ENCODE results near the gene GALNT1. TPM values are rescaled to one million over a fixed set of nuclear protein-coding genes. Genes with fewer than 3 reads are reported as not detected.

GALNT1 gene
- total and polyA plus RNA-seq, 4 donors: 57.3 to 96.8 (median 78.8) TPM

- no peak overlapping the region for H3K27ac ChIP-seq (ENCODE audit: low read depth, low read length)
- DNase-seq (ENCODE audit: low read depth in 4 of 6, low spot score in 6 of 6): no peak
- no peak overlapping the region for H3K4me3 ChIP-seq (ENCODE audit: low read depth, low read length)
- H3K36me3 ChIP-seq (ENCODE audit: control insufficient read depth, insufficient read depth, low read length): no peaks in the 10 kb centered on the region
- H3K9me3 ChIP-seq (ENCODE audit: control insufficient read depth, insufficient read depth, low read length): peaks cover 5% of the 10 kb centered on the region
- 100% methylated on average over 1 of the region's 2 CpGs for WGBS (ENCODE audit: insufficient coverage)
- no peaks in the 10 kb centered on the region for H3K27me3 ChIP-seq (ENCODE audit: control insufficient read depth, insufficient read depth, low read length)
- no peaks in the 10 kb centered on the region for H3K4me1 ChIP-seq (ENCODE audit: control insufficient read depth, insufficient read depth, low read length)
Observed at GRCh38 chr18:35714539-35714938, 133.0 kb downstream of the GALNT1 start.

GRCh38 chr18:35715139-35715538, 133.6 kb downstream of the GALNT1 start:
- H3K36me3 ChIP-seq (ENCODE audit: control insufficient read depth, insufficient read depth, low read length): no peaks in the 10 kb centered on the region
- no peak overlapping the region for H3K4me3 ChIP-seq (ENCODE audit: low read depth, low read length)
- H3K9me3 ChIP-seq (ENCODE audit: control insufficient read depth, insufficient read depth, low read length): peaks cover 5% of the 10 kb centered on the region
- no peak for DNase-seq (ENCODE audit: low read depth in 4 of 6, low spot score in 6 of 6)
- no peak overlapping the region for H3K27ac ChIP-seq (ENCODE audit: low read depth, low read length)
- H3K27me3 ChIP-seq (ENCODE audit: control insufficient read depth, insufficient read depth, low read length): no peaks in the 10 kb centered on the region
- no peaks in the 10 kb centered on the region for H3K4me1 ChIP-seq (ENCODE audit: control insufficient read depth, insufficient read depth, low read length)
- WGBS (ENCODE audit: insufficient coverage): no CpG with 5 or more reads among the region's 2 CpGs

GRCh38 chr18:35716169-35716831, 134.8 kb downstream of the GALNT1 start:
- WGBS (ENCODE audit: insufficient coverage): no CpG with 5 or more reads among the region's 4 CpGs
- no peaks in the 10 kb centered on the region for H3K36me3 ChIP-seq (ENCODE audit: control insufficient read depth, insufficient read depth, low read length)
- no peak for DNase-seq (ENCODE audit: low read depth in 4 of 6, low spot score in 6 of 6)
- no peaks in the 10 kb centered on the region for H3K4me1 ChIP-seq (ENCODE audit: control insufficient read depth, insufficient read depth, low read length)
- no peak overlapping the region for H3K4me3 ChIP-seq (ENCODE audit: low read depth, low read length)
- H3K27ac ChIP-seq (ENCODE audit: low read depth, low read length): no peak overlapping the region
- H3K27me3 ChIP-seq (ENCODE audit: control insufficient read depth, insufficient read depth, low read length): no peaks in the 10 kb centered on the region
- peaks cover 5% of the 10 kb centered on the region for H3K9me3 ChIP-seq (ENCODE audit: control insufficient read depth, insufficient read depth, low read length)

- no CpG with 5 or more reads among the region's 5 CpGs for WGBS (ENCODE audit: insufficient coverage)
- H3K36me3 ChIP-seq (ENCODE audit: control insufficient read depth, insufficient read depth, low read length): no peaks in the 10 kb centered on the region
- H3K9me3 ChIP-seq (ENCODE audit: control insufficient read depth, insufficient read depth, low read length): peaks cover 5% of the 10 kb centered on the region
- H3K4me1 ChIP-seq (ENCODE audit: control insufficient read depth, insufficient read depth, low read length): no peaks in the 10 kb centered on the region
- no peak for DNase-seq (ENCODE audit: low read depth in 4 of 6, low spot score in 6 of 6)
- H3K27ac ChIP-seq (ENCODE audit: low read depth, low read length): no peak overlapping the region
- no peaks in the 10 kb centered on the region for H3K27me3 ChIP-seq (ENCODE audit: control insufficient read depth, insufficient read depth, low read length)
- H3K4me3 ChIP-seq (ENCODE audit: low read depth, low read length): no peak overlapping the region
Observed at GRCh38 chr18:35717182-35717581, 135.6 kb downstream of the GALNT1 start.

GRCh38 chr18:35721431-35722081, 140.0 kb downstream of the GALNT1 start:
- 92% methylated on average over 6 of the region's 6 CpGs for WGBS (ENCODE audit: insufficient coverage)
- Histone ChIP-seq H3K27me3 (ENCODE audit: control insufficient read depth, insufficient read depth, low read length) (no peaks in the 10 kb centered on the region), H3K36me3 (ENCODE audit: control insufficient read depth, insufficient read depth, low read length) (no peaks in the 10 kb centered on the region), H3K4me3 (ENCODE audit: low read depth, low read length) (no peak overlapping the region), H3K27ac (ENCODE audit: low read depth, low read length) (no peak overlapping the region), H3K4me1 (ENCODE audit: control insufficient read depth, insufficient read depth, low read length) (no peaks in the 10 kb centered on the region), H3K9me3 (ENCODE audit: control insufficient read depth, insufficient read depth, low read length) (peaks cover 8% of the 10 kb centered on the region)
- no peak for DNase-seq (ENCODE audit: low read depth in 4 of 6, low spot score in 6 of 6)

GRCh38 chr18:35728676-35729075, 147.1 kb downstream of the GALNT1 start:
- Histone ChIP-seq H3K27ac (ENCODE audit: low read depth, low read length) (no peak overlapping the region), H3K9me3 (ENCODE audit: control insufficient read depth, insufficient read depth, low read length) (peaks cover 3% of the 10 kb centered on the region), H3K4me1 (ENCODE audit: control insufficient read depth, insufficient read depth, low read length) (peaks cover 5% of the 10 kb centered on the region), H3K4me3 (ENCODE audit: low read depth, low read length) (no peak overlapping the region), H3K36me3 (ENCODE audit: control insufficient read depth, insufficient read depth, low read length) (no peaks in the 10 kb centered on the region), H3K27me3 (ENCODE audit: control insufficient read depth, insufficient read depth, low read length) (no peaks in the 10 kb centered on the region)
- DNase-seq (ENCODE audit: low read depth in 4 of 6, low spot score in 6 of 6): no peak
- no CpG with 5 or more reads among the region's 3 CpGs for WGBS (ENCODE audit: insufficient coverage)

GRCh38 chr18:35729991-35730668, 148.6 kb downstream of the GALNT1 start:
- no peaks in the 10 kb centered on the region for H3K36me3 ChIP-seq (ENCODE audit: control insufficient read depth, insufficient read depth, low read length)
- H3K27me3 ChIP-seq (ENCODE audit: control insufficient read depth, insufficient read depth, low read length): no peaks in the 10 kb centered on the region
- no peak overlapping the region for H3K4me3 ChIP-seq (ENCODE audit: low read depth, low read length)
- H3K9me3 ChIP-seq (ENCODE audit: control insufficient read depth, insufficient read depth, low read length): peaks cover under 1% of the 10 kb centered on the region
- DNase-seq (ENCODE audit: low read depth in 4 of 6, low spot score in 6 of 6): no peak
- WGBS (ENCODE audit: insufficient coverage): no CpG with 5 or more reads among the region's 3 CpGs
- peaks cover 5% of the 10 kb centered on the region for H3K4me1 ChIP-seq (ENCODE audit: control insufficient read depth, insufficient read depth, low read length)
- peak overlapping the region; percentile 15 for H3K27ac ChIP-seq (ENCODE audit: low read depth, low read length)

GRCh38 chr18:35730691-35731370, 149.3 kb downstream of the GALNT1 start:
- WGBS (ENCODE audit: insufficient coverage): 77% methylated on average over 9 of the region's 12 CpGs
- Histone ChIP-seq H3K9me3 (ENCODE audit: control insufficient read depth, insufficient read depth, low read length) (no peaks in the 10 kb centered on the region), H3K27me3 (ENCODE audit: control insufficient read depth, insufficient read depth, low read length) (no peaks in the 10 kb centered on the region), H3K4me3 (ENCODE audit: low read depth, low read length) (no peak overlapping the region), H3K27ac (ENCODE audit: low read depth, low read length) (peak overlapping the region; percentile 15), H3K36me3 (ENCODE audit: control insufficient read depth, insufficient read depth, low read length) (no peaks in the 10 kb centered on the region), H3K4me1 (ENCODE audit: control insufficient read depth, insufficient read depth, low read length) (peaks cover 5% of the 10 kb centered on the region)
- DNase-seq (ENCODE audit: low read depth in 4 of 6, low spot score in 6 of 6): peak in 3 of 6 donors; percentile 7 to 34 (median 26)

- Histone ChIP-seq H3K4me1 (ENCODE audit: control insufficient read depth, insufficient read depth, low read length) (peaks cover 5% of the 10 kb centered on the region), H3K9me3 (ENCODE audit: control insufficient read depth, insufficient read depth, low read length) (no peaks in the 10 kb centered on the region), H3K27me3 (ENCODE audit: control insufficient read depth, insufficient read depth, low read length) (no peaks in the 10 kb centered on the region), H3K27ac (ENCODE audit: low read depth, low read length) (no peak overlapping the region), H3K36me3 (ENCODE audit: control insufficient read depth, insufficient read depth, low read length) (no peaks in the 10 kb centered on the region), H3K4me3 (ENCODE audit: low read depth, low read length) (no peak overlapping the region)
- DNase-seq (ENCODE audit: low read depth in 4 of 6, low spot score in 6 of 6): no peak
Observed at GRCh38 chr18:35731701-35732100, 150.2 kb downstream of the GALNT1 start.

Data from spinal cord (tissue), 10 donors.